NCI-H524 treated with DMSO at 0.1 percent for 48 hours (cell line): ENCODE data around the gene PRRC2B.
"Not testable (repeated sequence)": the region's sequence is repeated elsewhere in the genome, so short reads cannot be mapped to it uniquely, and the experiment has no call there.

ENCODE experiments used
- DNase-seq: peaks from one replicate; lab custom pipeline; 2025; lab: John Stamatoyannopoulos, UW

Gene PRRC2B

GRCh38 chr9:131434673-131435072 is 40.8 kb downstream of the PRRC2B start:
- no peak for DNase-seq

DNA sequence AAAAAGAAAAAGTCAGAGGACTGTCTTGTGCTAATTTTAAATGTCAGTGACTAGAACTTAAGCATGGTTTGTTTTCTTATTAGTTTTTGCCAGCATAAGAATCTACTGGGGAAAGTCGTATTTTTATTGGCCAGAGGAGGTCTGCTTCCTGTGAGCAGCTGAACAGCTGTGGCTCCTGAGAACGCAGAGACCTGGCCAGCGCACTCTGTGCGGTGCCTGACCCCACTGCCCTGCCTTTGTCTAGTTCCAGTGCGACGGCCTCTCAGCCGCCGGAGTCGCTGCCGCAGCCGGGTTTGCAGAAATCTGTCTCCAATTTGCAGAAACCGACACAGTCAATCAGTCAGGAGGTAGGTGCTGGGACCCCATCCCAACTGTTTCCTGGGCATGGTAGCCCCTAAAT is 42.5 kb downstream of the PRRC2B start:
- DNase-seq = no peak

DNA sequence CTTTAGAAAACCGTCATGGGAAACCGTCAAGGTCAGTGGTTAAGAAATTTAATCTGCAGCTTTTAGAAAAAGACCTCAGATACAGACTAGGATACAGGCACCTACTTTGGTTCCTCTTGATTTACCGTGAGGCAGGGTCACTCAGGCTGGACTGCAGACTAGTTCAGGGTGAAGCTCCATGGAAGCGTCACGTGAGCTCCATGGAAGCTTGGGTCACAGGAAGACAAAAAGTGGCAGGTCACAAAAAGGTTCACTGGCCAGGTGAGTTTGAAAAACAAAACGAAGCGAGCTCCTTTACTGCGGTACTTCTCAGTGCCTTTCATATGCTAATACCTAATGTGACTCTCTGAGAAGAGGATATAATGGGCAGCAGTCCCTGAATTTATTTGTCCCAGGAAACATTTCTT is 43.0 kb downstream of the PRRC2B start:
- no peak for DNase-seq

GRCh38 chr9:131438190-131438589 is 44.3 kb downstream of the PRRC2B start:
- no peak for DNase-seq

DNA sequence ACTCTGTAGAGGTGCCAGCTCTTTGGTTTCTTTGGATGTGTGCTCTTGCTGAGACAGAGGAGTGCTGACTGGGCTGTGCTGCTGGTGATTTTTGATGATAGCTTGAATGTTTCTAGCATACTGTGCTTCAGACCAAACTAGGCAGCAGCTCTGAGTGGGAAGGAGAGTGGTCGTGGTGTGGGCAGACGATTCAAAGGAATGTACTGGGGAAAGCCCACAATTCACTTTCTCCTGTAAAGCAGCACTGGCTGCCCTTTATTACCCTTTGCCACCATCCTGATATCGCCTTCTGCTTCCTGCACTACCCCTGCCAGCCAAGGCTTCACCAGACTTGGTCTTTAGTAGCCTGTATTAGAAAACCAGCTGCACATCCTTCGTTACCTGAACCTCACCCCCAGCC is 45.3 kb downstream of the PRRC2B start:
- no peak for DNase-seq

DNA sequence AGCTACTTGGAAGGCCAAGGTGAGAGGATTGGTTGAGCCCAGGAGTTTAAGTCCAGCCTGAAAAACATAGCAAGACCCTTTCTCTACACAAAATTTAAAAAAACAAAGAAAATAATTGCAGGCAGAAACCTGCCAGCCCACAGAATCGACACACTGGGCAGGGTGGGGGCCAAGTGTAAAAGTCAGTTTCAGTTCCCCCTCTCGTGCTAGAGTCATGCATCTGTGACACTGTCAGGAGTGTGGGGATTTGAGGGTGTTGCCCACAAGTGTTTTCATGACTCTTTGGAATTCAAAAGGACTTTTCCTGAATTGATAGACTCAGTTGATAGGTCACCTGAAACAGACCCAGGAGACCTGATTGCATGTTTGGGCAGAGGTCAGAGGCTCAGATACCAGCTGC is 47.6 kb downstream of the PRRC2B start:
- DNase-seq = no peak

GRCh38 chr9:131442351-131442750 is 48.5 kb downstream of the PRRC2B start:
- DNase-seq = no peak

DNA sequence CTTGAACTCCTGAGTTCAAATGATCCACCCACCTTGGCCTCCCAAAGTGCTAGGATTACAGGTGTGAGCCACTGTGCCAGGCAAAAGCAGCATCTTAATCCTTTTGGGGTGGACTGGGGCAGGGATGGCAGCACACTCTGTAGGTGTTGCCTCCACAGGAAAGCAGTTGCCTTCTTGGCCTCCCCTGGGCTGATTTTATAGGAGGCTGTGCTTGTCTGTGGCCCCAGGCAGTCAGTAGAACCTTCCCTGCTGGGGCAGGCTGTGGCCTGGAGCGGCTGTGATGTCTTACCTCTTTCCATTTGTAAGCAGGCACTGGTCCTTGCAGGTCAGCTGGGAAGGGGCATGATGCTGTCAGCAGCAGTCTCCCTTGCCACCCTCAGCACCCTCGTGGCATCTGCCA is 49.8 kb downstream of the PRRC2B start:
- DNase-seq = no peak

- no peak for DNase-seq
Observed at GRCh38 chr9:131446276-131446675, 52.4 kb downstream of the PRRC2B start.

DNA sequence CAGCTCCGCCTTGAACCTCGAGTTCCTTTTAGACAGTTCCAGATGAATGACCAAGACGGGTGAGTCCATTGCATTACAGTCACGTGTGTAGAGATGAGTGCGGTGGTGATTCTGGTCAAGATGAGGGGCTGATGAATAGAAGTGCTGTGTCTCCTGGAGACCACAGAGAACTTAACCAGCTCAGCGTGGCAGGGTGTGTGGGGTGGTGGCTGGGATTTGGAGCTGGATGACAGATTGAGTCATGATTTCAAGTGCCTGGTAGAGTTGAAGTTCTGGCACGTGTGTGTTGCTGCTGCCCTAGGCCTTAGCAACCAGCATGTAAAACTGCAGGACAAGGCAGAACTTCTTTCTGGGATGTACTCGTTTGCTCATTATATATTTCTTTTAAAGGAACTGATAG is 53.3 kb downstream of the PRRC2B start:
- DNase-seq = no peak

DNA sequence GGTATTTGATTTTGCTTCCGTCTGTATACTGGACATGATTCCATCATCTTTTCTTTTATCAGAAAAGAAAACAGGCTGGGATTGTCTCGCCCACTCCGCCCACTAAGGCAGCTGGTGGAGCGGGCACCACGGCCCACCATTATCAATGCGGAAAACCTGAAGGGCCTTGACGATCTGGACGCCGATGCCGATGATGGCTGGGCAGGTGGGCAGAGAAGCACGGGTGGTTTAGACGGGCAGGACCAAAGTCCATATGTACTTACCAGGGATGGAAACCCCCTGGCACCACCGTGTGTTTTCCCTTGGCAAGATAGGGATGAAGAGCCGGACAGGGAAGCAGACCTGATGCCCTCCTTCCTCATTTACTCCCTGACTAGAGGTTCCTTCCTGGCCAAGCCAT is 53.7 kb downstream of the PRRC2B start:
- no peak for DNase-seq

GRCh38 chr9:131448818-131449217 is 54.9 kb downstream of the PRRC2B start:
- DNase-seq = no peak

DNA sequence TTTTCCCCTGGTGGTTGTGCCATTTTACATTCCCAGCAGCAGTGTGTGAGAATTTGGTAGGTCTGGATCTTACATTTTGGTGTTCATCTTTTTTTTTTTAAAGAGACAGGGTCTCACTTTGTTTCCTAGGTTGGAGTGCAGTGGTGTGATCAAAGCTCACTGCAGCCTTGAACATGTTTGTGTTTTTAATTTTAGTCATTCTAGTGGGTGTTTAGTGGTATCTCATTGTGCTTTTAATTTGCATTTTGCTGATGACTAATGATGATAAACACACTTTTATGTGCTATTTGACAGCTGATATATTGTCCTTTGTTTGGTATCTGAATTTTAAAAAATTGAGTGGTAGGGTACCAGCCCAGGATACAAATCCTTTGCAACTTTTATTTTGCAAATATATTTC is 55.4 kb downstream of the PRRC2B start:
- DNase-seq = no peak

GRCh38 chr9:131454028-131454427 is 60.1 kb downstream of the PRRC2B start:
- no peak for DNase-seq

GRCh38 chr9:131455655-131456054 is 61.8 kb downstream of the PRRC2B start:
- DNase-seq = not testable (repeated sequence)

- DNase-seq = no peak
Observed at GRCh38 chr9:131457746-131458145, 63.9 kb downstream of the PRRC2B start.

DNA sequence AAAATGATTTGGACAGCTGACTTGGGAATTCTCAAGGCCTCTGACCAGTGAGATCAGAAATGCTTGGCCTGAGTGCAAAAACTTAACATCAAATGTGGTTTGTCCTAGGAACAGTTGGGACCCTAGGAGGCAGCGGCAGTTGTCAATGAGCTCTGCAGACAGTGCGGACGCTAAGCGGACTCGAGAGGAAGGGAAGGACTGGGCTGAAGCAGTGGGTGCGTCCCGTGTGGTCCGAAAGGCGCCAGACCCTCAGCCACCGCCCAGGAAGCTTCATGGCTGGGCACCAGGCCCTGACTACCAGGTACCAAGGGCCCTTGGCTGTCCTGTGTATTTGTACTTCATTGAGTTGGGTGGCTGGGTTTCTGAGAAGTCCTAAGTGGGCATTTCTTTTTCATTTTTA is 65.2 kb downstream of the PRRC2B start:
- DNase-seq = no peak

- no peak for DNase-seq
Observed at GRCh38 chr9:131461166-131461565, 67.3 kb downstream of the PRRC2B start.

- DNase-seq = no peak
Observed at GRCh38 chr9:131464354-131465000, 70.6 kb downstream of the PRRC2B start.

- DNase-seq = no peak
Observed at GRCh38 chr9:131465401-131465800, 71.5 kb downstream of the PRRC2B start.

DNA sequence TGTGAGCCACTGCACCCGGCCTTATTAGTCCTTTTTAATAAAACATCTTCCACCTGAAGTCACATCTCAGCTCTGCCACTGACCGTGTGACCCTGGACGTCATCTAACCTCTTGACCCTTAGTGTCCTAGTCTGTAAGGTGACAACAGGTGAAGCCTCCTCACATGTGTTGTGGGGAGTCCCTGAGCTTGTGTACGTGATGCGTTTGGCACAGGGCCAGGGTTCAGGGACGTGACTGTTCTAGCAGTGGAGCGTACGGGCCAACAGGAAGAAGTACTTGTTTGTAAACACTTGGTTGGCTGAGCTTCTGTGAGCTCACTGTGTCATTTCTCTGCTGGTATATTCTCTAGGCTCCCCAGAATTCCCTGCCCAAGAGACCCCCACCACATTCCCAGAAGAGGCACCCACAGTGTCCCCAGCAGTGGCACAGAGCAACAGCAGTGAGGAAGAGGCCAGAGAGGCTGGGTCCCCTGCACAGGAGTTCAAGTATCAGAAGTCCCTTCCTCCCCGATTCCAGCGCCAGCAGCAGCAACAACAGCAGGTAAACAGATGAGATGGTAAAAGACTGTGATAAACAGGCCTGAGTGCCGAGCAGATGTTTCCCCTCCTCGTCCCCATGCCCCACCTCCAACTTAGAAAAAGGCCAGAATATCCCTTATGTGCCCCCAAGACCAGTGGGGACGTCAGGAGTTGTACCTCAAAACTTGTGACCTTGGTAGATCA is 73.5 kb downstream of the PRRC2B start:
- DNase-seq = no peak

DNA sequence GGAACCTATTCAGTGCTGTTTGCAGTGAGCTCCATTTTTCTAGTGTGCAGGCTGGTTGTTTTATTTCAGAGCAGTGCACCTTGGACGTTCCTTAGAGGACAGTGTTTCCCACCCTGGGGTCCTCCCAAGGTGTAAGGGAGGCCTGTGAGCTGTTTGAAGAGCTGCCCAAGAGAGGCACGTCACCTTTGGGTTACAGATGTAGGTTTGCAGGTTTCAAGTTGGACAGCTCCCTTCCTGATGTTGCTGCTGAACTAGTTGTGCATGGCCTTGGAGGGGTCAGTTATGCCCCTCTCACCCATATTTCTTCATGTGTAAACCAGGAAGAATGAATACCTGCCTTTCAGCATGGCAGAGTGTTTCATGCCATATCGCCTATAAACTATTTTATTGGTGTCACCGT is 74.1 kb downstream of the PRRC2B start:
- DNase-seq = no peak

DNA sequence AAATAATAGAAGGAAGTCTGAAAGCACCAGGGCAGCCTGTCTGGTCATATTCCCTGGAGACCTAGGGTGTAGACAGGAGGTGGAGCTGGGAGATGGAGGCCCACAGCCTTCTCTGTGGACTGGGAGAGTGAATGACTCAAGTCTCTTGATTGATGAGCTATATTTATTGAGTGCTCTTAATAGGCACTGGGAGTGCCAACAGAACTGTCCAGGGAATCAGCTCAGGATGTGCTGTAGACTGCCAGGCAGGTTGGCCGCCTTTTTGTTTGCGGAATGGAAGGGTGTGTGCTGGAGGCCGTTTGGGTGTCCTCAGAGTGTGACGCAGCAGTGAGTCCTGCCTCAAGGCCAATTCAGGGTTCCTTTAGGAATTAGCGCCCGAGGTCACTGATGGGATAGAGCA is 75.5 kb downstream of the PRRC2B start:
- DNase-seq = no peak

GRCh38 chr9:131469951-131470350 is 76.1 kb downstream of the PRRC2B start:
- no peak for DNase-seq
